A549 (cell line): ENCODE data around the gene PTPRH. TPM values are rescaled to one million over a fixed set of nuclear protein-coding genes. Genes with fewer than 3 reads are reported as not detected.

Experiments
- ATAC-seq, 2 experiments: fragments of 200-7000 bp in 1 of 2; fragments of >200 bp in 1 of 2; cut with Nextera tagmentation in 1 of 2; cut with Tn5 transposase in 1 of 2; 3 replicates each; pipeline versions ENCODE4 v1.8.0 to v1.9.1; 2018 to 2020; ENCODE audit warnings: mild to moderate bottlenecking in 1 of 2, moderate library complexity in 1 of 2
- CTCF ChIA-PET: fragments of 300-600 bp; sonication (Branson Sonifier 250); formaldehyde crosslinking; extraction: SDS; loops from one replicate; lab custom pipeline; 2021; ENCODE audit warnings: antibody characterized with exemption, inconsistent platforms; lab: Yijun Ruan, JAX
- POLR2A ChIA-PET: fragments of 350-600 bp; formaldehyde crosslinking; extraction: SDS; loops from one replicate; lab custom pipeline; 2021; ENCODE audit warnings: antibody characterized with exemption, inconsistent platforms; lab: Yijun Ruan, JAX
- DNase-seq, 2 experiments: peaks; one replicate each; pipeline versions ENCODE4 v3.0.0 to v3.0.0-alpha.2; 2011 to 2016; ENCODE audit warnings: low read depth in 1 of 2, low spot score in 1 of 2
- FAIRE-seq: peaks from 2 replicates; lab custom pipeline; 2011; peaks lifted over from hg19 to GRCh38; lab: Jason Lieb, UNC
- H3K27ac ChIP-seq, 2 experiments: fragments of >200 bp; sonication (Bioruptor Twin); formaldehyde crosslinking; 3 replicates each; pipeline ENCODE4 v1.5.1; 2016 to 2017
- H3K4me1 ChIP-seq: fragments of >200 bp; sonication (Bioruptor Twin); formaldehyde crosslinking; 3 replicates; pipeline ENCODE4 v1.6.1; 2016
- H3K4me2 ChIP-seq: fragments of >200 bp; sonication (Bioruptor Twin); formaldehyde crosslinking; 3 replicates; pipeline ENCODE4 v1.6.1; 2016
- H3K4me3 ChIP-seq: fragments of >200 bp; sonication (Bioruptor Twin); formaldehyde crosslinking; 3 replicates; pipeline ENCODE4 v1.5.1; 2016
- H3K9me3 ChIP-seq: fragments of >200 bp; sonication (Bioruptor Twin); formaldehyde crosslinking; 3 replicates; pipeline ENCODE4 v1.6.1; 2016
- ESRRA ChIP-seq: fragments of 150-350 bp; IDR thresholded peaks from 2 replicates; pipeline ENCODE4 v1.6.1; 2014; ENCODE audit warnings: mild to moderate bottlenecking, low read length, borderline replicate concordance
- FOSL2 ChIP-seq, 2 experiments: fragments of 450-650 bp in 1 of 2; fragments of >200 bp in 1 of 2; sonication (Bioruptor Twin) in 1 of 2; formaldehyde crosslinking; IDR thresholded peaks; 2 replicates each; pipeline versions ENCODE4 v1.5.0 to v1.6.1; 2016 to 2020; ENCODE audit warnings: mild to moderate bottlenecking in 1 of 2, moderate library complexity in 1 of 2
- FOXS1 ChIP-seq: fragments of 250-450 bp; sonication (Bioruptor Pico); IDR thresholded peaks from 2 replicates; pipeline ENCODE4 v1.5.0; 2020; ENCODE audit warnings: mild to moderate bottlenecking, moderate library complexity
- KDM5A ChIP-seq: fragments of 200-600 bp; sonication (generic); IDR thresholded peaks from 2 replicates; pipeline ENCODE4 v1.6.1; 2016; ENCODE audit warnings: antibody characterized with exemption, mild to moderate bottlenecking
- MAZ ChIP-seq: fragments of 150-350 bp; IDR thresholded peaks from 2 replicates; pipeline ENCODE4 v1.6.1; 2014; ENCODE audit warnings: antibody characterized with exemption, low read depth, low read length, borderline replicate concordance
- MYC ChIP-seq: IDR thresholded peaks from 2 replicates; pipeline ENCODE4 v1.6.1; 2012; ENCODE audit warnings: mild to moderate bottlenecking, inconsistent platforms, low read length, improper control_type of control experiment, borderline replicate concordance
- NPAS2 ChIP-seq: fragments of 250-450 bp; sonication (Bioruptor Pico); IDR thresholded peaks from 2 replicates; pipeline ENCODE4 v1.8.0; 2022; ENCODE audit warnings: mild to moderate bottlenecking, moderate library complexity, borderline replicate concordance
- NR3C1 ChIP-seq: fragments of >200 bp; sonication (Bioruptor Twin); formaldehyde crosslinking; IDR thresholded peaks from 3 replicates; pipeline ENCODE4 v1.6.1; 2017
- RAD21 ChIP-seq, 2 experiments: fragments of >200 bp in 1 of 2; sonication (Bioruptor Twin) in 1 of 2; formaldehyde crosslinking in 1 of 2; IDR thresholded peaks in 1 of 2; conservative IDR thresholded peaks in 1 of 2; 2 replicates in 1 of 2; 3 replicates in 1 of 2; pipeline ENCODE4 v1.6.1; 2012 to 2018; ENCODE audit warnings: inconsistent platforms in 1 of 2
- RARB ChIP-seq: fragments of 250-450 bp; sonication (Bioruptor Pico); IDR thresholded peaks from 2 replicates; pipeline ENCODE4 v1.8.0; 2021; ENCODE audit warnings: mild to moderate bottlenecking, moderate library complexity
- RCOR1 ChIP-seq: fragments of 150-350 bp; IDR thresholded peaks from 2 replicates; pipeline ENCODE4 v1.6.1; 2014; ENCODE audit warnings: antibody characterized with exemption, low read length, low read depth
- SMC3 ChIP-seq: fragments of >200 bp; sonication (Bioruptor Twin); formaldehyde crosslinking; IDR thresholded peaks from 3 replicates; pipeline ENCODE4 v1.6.1; 2018; ENCODE audit warnings: inconsistent platforms
- TP53 ChIP-seq: fragments of 250-450 bp; sonication (Bioruptor Pico); IDR thresholded peaks from 2 replicates; pipeline ENCODE4 v1.5.0; 2021; ENCODE audit warnings: mild to moderate bottlenecking, moderate library complexity
- ZC3H11A ChIP-seq: fragments of 450-650 bp; IDR thresholded peaks from 2 replicates; pipeline ENCODE4 v1.6.1; 2014; ENCODE audit warnings: antibody characterized with exemption, mild to moderate bottlenecking
- ZNF302 ChIP-seq: fragments of 250-450 bp; sonication (Bioruptor Pico); IDR thresholded peaks from 2 replicates; pipeline ENCODE4 v1.9.0; 2021; ENCODE audit warnings: inconsistent platforms, mild to moderate bottlenecking, moderate library complexity
- ZSCAN20 ChIP-seq: fragments of 250-450 bp; sonication (Bioruptor Pico); IDR thresholded peaks from 2 replicates; pipeline ENCODE4 v1.8.0; 2022; ENCODE audit warnings: mild to moderate bottlenecking, moderate library complexity
- WGBS: methylation state at CpG from one replicate; pipeline ENCODE4 v1.1.6; 2017; ENCODE audit errors: missing lambda C conversion rate; 5-methylcytosine and 5-hydroxymethylcytosine counted together
- polyA plus RNA-seq, 4 experiments: library from polyadenylated mRNA; depleted of rRNA in 3 of 4; stranded (reverse); fragments of >200 nt; fragmentation: RNase III in 1 of 4; extraction: RNeasy Plus Mini Kit Qiagen cat#74134 plus additional on column Dnase treatment in 1 of 4; gene quantifications; 2 replicates in 3 of 4; 3 replicates in 1 of 4; pipeline ENCODE4 v1.2.3, GENCODE V29; 2011 to 2017
- TF ChIP-seq, protein P1 (sequence below): IDR thresholded peaks from 2 replicates; pipeline ENCODE4 v1.6.1; 2012; ENCODE audit warnings: low read depth, borderline replicate concordance
- TF ChIP-seq, protein P2 (sequence below): fragments of 250-450 bp; sonication (Bioruptor Pico); IDR thresholded peaks from 2 replicates; pipeline ENCODE4 v1.5.0; 2021; ENCODE audit warnings: mild to moderate bottlenecking, moderate library complexity, borderline replicate concordance
- TF ChIP-seq, protein P3 (sequence below): IDR thresholded peaks from 2 replicates; pipeline ENCODE4 v1.6.1; 2012
- TF ChIP-seq, protein P4 (sequence below): fragments of 150-350 bp; IDR thresholded peaks from 2 replicates; pipeline ENCODE4 v1.6.1; 2014; ENCODE audit warnings: low read depth, mild to moderate bottlenecking, low read length
- TF ChIP-seq, protein P5 (sequence below): fragments of >200 bp; sonication (Bioruptor Twin); formaldehyde crosslinking; IDR thresholded peaks from 3 replicates; pipeline ENCODE4 v1.5.1; 2016

Gene PTPRH
- polyA plus RNA-seq, 2 of the 4 experiments (the other 2 are of a cell fraction): 1.6 to 4.2 TPM

DNA sequence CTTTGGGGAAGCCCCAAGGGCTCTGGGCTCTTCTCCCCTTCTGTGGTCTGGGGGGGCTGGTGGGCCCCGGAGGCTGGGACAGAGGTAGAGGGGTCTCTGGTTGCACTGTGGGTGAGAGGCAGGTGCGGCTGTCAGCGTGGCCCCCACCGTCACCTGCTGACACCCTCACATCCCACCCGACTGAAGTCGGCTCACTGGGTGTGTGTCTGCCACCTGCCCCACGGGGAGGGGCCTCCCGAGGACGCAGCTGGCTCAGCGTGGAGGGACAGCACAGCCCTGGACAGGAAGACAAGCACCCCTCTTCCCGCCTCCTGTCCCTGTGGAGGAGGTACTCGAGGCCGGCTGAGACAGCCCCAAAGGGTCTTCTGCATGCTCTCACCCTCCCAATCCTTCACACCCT, 21.5 kb upstream of the PTPRH start:
- H3K27ac ChIP-seq: no peak overlapping the region
- peaks cover 19% of the 10 kb centered on the region for H3K4me1 ChIP-seq
- no peak for DNase-seq
- ChIA-PET CTCF (interaction anchor here (1.1 to 1.9 kb wide), 4 partner anchors 8 to 273 kb away, joined by 3 to 6 read pairs (median 4); no protein-coding TSS in a partner anchor), POLR2A (no interaction called here)
- no peak for FAIRE-seq
- no peak for ATAC-seq
- WGBS: 88% methylated on average over 12 of the region's 13 CpGs
- no peaks in the 10 kb centered on the region for H3K9me3 ChIP-seq
- TF ChIP-seq ZNF302 (CRISPR knock-in tag) (no peak), KDM5A (no peak), RARB (CRISPR knock-in tag) (no peak), TP53 (CRISPR knock-in tag) (no peak), NPAS2 (CRISPR knock-in tag) (no peak), FOSL2 (IDR thresholded peaks at IDR 0.05) (no peak), FOSL2 (CRISPR knock-in tag; IDR thresholded peaks at IDR 0.05) (no peak), NR3C1 (no peak), SMC3 (no peak), ZSCAN20 (CRISPR knock-in tag) (no peak), RCOR1 (no peak), MYC (no peak)
- TF ChIP-seq, protein P1, sequence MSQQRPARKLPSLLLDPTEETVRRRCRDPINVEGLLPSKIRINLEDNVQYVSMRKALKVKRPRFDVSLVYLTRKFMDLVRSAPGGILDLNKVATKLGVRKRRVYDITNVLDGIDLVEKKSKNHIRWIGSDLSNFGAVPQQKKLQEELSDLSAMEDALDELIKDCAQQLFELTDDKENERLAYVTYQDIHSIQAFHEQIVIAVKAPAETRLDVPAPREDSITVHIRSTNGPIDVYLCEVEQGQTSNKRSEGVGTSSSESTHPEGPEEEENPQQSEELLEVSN: no peak
- TF ChIP-seq, protein P2, sequence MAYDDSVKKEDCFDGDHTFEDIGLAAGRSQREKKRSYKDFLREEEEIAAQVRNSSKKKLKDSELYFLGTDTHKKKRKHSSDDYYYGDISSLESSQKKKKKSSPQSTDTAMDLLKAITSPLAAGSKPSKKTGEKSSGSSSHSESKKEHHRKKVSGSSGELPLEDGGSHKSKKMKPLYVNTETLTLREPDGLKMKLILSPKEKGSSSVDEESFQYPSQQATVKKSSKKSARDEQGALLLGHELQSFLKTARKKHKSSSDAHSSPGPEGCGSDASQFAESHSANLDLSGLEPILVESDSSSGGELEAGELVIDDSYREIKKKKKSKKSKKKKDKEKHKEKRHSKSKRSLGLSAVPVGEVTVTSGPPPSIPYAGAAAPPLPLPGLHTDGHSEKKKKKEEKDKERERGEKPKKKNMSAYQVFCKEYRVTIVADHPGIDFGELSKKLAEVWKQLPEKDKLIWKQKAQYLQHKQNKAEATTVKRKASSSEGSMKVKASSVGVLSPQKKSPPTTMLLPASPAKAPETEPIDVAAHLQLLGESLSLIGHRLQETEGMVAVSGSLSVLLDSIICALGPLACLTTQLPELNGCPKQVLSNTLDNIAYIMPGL (CRISPR knock-in tag): no peak
- TF ChIP-seq, protein P3, sequence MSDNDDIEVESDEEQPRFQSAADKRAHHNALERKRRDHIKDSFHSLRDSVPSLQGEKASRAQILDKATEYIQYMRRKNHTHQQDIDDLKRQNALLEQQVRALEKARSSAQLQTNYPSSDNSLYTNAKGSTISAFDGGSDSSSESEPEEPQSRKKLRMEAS: no peak
- TF ChIP-seq, protein P4, sequence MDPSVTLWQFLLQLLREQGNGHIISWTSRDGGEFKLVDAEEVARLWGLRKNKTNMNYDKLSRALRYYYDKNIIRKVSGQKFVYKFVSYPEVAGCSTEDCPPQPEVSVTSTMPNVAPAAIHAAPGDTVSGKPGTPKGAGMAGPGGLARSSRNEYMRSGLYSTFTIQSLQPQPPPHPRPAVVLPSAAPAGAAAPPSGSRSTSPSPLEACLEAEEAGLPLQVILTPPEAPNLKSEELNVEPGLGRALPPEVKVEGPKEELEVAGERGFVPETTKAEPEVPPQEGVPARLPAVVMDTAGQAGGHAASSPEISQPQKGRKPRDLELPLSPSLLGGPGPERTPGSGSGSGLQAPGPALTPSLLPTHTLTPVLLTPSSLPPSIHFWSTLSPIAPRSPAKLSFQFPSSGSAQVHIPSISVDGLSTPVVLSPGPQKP: no peak
- H3K4me2 ChIP-seq: no peak overlapping the region
- H3K4me3 ChIP-seq: no peak overlapping the region

DNA sequence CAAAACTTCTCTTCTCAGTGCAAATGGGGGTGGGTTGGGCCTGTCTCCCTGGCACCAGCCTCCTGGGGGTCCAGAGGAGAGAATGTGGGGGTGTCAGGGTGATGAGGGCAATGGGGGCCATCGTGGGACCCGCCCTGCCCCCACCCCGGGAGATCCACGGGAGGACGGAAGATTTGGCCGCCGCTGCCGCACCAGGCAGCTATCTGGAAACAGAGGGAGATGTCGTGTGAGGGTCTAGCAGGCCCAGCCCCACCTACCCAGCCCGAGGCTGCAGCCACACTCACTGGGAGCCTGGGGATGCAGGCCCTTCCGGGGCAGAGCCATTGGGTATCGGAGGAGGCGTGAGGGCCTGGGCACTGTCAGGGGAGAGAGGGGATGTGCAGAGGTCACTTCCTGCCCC, 21.0 kb upstream of the PTPRH start:
- DNase-seq: no peak
- CTCF ChIA-PET: interaction anchor here (0.7 to 1.9 kb wide), 3 partner anchors 8 to 50 kb away, joined by 3 to 6 read pairs (median 4); no protein-coding TSS in a partner anchor
- TF ChIP-seq ESRRA (no peak), NR3C1 (no peak), MAZ (no peak), ZC3H11A (no peak), FOXS1 (CRISPR knock-in tag) (no peak), KDM5A (no peak), RAD21 (conservative IDR thresholded peaks at IDR 0.05 in 1 of 2, IDR thresholded peaks at IDR 0.05 in 1 of 2) (no peak)
- TF ChIP-seq, protein P3: no peak
- TF ChIP-seq, protein P1: no peak
- TF ChIP-seq, protein P5, sequence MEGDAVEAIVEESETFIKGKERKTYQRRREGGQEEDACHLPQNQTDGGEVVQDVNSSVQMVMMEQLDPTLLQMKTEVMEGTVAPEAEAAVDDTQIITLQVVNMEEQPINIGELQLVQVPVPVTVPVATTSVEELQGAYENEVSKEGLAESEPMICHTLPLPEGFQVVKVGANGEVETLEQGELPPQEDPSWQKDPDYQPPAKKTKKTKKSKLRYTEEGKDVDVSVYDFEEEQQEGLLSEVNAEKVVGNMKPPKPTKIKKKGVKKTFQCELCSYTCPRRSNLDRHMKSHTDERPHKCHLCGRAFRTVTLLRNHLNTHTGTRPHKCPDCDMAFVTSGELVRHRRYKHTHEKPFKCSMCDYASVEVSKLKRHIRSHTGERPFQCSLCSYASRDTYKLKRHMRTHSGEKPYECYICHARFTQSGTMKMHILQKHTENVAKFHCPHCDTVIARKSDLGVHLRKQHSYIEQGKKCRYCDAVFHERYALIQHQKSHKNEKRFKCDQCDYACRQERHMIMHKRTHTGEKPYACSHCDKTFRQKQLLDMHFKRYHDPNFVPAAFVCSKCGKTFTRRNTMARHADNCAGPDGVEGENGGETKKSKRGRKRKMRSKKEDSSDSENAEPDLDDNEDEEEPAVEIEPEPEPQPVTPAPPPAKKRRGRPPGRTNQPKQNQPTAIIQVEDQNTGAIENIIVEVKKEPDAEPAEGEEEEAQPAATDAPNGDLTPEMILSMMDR: no peak
- Histone ChIP-seq H3K4me2 (no peak overlapping the region), H3K9me3 (no peaks in the 10 kb centered on the region), H3K27ac (no peak overlapping the region), H3K4me1 (peaks cover 19% of the 10 kb centered on the region), H3K4me3 (no peak overlapping the region)
- no peak for FAIRE-seq
- ATAC-seq: no peak
- WGBS: 80% methylated on average over 13 of the region's 13 CpGs
- POLR2A ChIA-PET: no interaction called here
